Measurements from ENCODE around the gene CFAP43.

DNA sequence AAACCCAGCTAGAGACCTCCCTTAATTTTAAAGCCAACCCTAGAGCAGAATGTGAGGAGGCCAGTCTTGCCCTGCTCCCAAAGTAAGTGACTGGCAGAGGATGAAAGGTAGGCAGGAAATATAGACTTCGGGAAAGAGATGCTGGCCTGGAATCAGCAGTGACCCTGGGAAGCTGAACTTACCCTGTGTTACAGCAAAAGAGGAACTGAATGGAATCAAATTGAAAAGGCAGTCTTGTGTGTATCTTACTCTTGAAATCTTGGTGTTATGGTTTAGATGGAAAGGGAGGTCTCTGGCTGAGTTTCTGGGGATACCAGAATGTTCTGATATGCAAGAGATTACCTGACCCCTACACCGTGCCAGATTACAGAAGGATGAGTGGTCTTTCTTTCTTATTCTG lies 7.9 kb upstream of the CFAP43 start:
- TF ChIP-seq POLR2A (IDR thresholded peaks at IDR 0.05; ENCODE audit: low read depth, low read length) (no peak), POLR2AphosphoS5 (IDR thresholded peaks at IDR 0.05; ENCODE audit: low read depth, low read length) (no peak), TAF1 (IDR thresholded peaks at IDR 0.05; ENCODE audit: low read depth, low read length) (no peak), PAX5 (IDR thresholded peaks at IDR 0.05; ENCODE audit: insufficient read depth, low read length, severe bottlenecking) (no peak)
